Fibroblast of the aortic adventitia (primary cell): ENCODE measurements around the gene PLXNA2. TPM values are rescaled to one million over a fixed set of nuclear protein-coding genes. Genes with fewer than 3 reads are reported as not detected.

Experiments
- DNase-seq: peaks from one replicate; pipeline ENCODE4 v3.0.0-alpha.2; 2010; ENCODE audit warnings: low read depth
- H3K4me3 ChIP-seq: 2 replicates; pipeline ENCODE4 v1.5.1; 2011; ENCODE audit warnings: low read depth, mild to moderate bottlenecking, control low read depth, low read length, moderate library complexity
- CTCF ChIP-seq: IDR thresholded peaks from 2 replicates; pipeline ENCODE4 v1.5.1; 2011; ENCODE audit warnings: mild to moderate bottlenecking, low read length, control low read depth, inconsistent platforms; ENCODE audit not compliant: insufficient read depth
- total RNA-seq: library from RNA; depleted of rRNA; stranded (reverse); fragments of >200 nt; gene quantifications from 2 replicates; pipeline ENCODE4 v1.2.3, GENCODE V29; 2012; ENCODE audit warnings: low replicate concordance

The PLXNA2 gene
- total RNA-seq, 1 donor, result 8.0 TPM

DNA sequence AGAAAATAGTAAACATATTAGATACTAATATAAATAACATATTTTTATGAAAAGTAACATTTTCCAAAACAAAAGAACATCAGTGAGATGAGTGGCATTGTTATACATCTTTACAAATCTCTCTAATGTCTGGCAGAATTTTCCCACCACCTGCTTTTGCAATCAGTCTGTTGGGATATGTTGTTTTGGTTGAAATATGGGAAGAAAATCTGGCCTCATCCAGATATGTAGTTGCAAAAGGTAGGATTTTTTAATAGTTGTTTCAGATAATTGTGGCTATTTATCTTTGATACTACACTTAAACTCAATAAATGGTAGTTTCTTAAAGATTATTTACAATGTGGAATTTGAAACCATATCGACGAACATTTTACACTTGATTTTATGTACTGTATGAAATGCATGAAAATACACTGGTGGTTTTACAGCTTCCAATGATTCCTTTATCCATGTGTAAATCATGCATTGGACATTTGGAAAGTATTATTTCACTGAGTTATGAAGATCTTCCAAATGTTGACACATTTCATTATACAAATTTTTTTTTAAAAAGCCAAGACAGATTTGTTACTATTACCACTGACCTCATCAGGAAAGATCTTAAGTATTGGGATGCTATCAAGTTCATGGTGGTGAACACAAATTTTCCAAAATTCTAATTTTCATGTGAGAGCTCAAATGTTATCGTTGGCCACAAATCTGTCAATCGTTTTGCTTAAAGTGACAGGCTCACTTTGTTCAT lies 259.2 kb downstream of the PLXNA2 start:
- DNase-seq, result no peak
- H3K4me3 ChIP-seq, result no peak overlapping the region
- TF ChIP-seq CTCF, result no peak

DNA sequence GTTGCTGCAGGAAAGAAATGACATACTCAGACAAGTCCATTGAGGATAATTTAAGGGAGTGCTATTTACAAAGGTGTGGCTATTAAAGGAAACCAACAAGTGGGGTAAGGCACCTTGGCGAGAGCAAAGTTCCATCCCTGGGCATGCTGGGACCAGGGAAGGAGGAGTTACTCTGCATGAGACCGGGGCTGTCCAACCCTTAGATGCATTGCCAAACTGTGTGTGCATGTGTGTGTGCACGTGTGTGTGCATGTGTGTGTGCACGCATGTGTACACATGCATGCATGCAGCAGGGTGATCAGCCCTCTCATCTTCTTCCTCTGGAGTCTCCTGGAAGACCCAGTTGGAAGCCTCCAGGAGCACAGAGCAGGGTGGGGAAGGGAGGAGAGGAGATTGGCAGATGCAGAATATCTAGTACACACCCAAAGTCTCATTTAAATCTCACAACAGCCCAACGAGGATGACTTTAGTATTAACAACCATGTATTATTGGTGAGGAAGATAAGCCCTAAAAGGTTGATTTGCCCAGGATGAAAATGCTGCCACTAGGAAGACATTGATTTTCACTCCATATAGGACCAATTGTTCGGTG lies 261.0 kb downstream of the PLXNA2 start:
- no peak for DNase-seq
- TF ChIP-seq CTCF, result no peak
- no peak overlapping the region for H3K4me3 ChIP-seq

DNA sequence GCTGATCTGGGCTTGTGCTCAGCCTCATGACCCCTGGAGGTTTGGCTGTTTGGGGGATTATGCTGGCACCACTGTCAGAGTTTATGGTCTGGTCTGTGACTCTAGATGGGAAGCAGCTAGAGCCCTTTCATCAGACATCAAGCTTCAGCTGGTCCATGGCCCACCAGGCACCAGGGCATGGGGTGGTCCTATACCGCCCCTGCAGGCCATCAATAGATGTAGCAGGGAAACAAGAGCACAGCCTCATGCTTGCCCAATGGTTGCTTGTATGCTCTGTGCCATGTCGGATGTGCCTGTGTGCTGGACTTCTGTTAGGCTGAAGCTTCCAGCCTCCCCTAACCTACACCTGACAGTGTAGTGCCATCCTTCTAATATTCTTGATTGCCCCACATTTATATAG lies 262.2 kb downstream of the PLXNA2 start:
- no peak for DNase-seq
- TF ChIP-seq CTCF, result peak; percentile 50
- H3K4me3 ChIP-seq, result no peak overlapping the region

DNA sequence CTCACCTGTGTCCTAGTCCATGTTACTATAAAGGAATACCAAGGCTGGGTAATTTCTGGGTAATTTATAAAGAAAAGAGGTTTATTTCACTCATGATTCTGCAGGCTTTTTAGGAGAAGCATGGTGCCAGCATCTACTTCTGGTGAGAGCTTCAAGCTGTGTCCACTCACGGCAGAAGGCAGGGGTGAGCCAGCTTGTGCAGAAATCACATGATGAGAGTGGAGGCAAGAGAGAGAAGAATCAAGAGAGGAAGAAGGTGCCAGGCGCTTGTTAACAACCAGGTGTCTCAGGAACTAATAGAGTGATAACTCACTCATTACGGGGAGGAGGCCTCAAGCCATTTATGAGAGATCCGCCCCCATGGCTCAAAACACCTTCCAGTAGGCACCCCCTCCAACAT lies 265.7 kb downstream of the PLXNA2 start:
- DNase-seq, result no peak
- H3K4me3 ChIP-seq, result no peak overlapping the region
- no peak for TF ChIP-seq CTCF

- DNase-seq, result no peak
- no peak overlapping the region for H3K4me3 ChIP-seq
- TF ChIP-seq CTCF, result no peak
Measured at GRCh38 chr1:207977876-207978275, 266.3 kb downstream of the PLXNA2 start.

DNA sequence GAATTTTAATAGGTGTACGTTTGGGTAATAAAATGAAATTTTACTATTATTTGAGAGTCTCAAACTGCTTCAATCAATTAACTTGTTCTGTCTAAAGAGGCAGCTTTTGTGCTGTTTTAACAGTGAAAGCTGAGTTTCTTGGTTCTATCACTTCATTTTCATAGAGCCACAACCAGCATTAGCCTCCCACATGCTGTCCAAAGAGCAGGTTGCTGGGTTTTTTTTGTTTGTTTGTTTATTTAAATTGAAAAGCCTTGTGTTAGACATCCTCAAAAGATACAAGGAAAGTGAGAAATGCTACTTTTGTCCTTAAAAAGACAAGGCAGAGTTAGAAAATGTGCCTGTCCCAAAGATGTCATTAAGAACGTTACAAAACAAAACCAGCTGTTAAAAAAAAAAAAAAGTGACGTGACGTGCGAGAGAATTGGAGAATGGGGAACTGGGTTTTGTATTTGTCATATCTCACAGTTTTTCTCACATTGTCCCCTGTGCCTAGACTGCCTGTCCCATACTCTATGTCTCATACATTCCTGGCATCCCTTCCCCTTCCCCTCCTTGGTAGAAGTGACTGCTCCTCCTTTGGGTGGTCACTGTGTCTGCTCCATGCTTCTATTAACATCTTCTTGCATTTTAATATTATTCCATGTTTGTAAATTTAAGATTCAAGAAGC lies 270.2 kb downstream of the PLXNA2 start:
- H3K4me3 ChIP-seq, result no peak overlapping the region
- DNase-seq, result no peak
- no peak for TF ChIP-seq CTCF
